ENCODE results near the gene ANKLE1.

Gene ANKLE1

GRCh38 chr19:17321655-17322489 lies 40.2 kb downstream of the ANKLE1 start:
- in situ Hi-C loops (cut with HindIII; ENCODE audit: low sequenced_read_pairs), result no loop called here
- DNase-seq (ENCODE audit: low read depth, low spot score), result no peak
- H3K4me3 ChIP-seq (ENCODE audit: low read depth, low read length), result no peak overlapping the region
- TF ChIP-seq CTCF (IDR thresholded peaks at IDR 0.05; ENCODE audit: low read depth, low read length), result no peak

- no peak for TF ChIP-seq CTCF (IDR thresholded peaks at IDR 0.05; ENCODE audit: low read depth, low read length)
- no peak for DNase-seq (ENCODE audit: low read depth, low spot score)
- in situ Hi-C loops (cut with HindIII; ENCODE audit: low sequenced_read_pairs), result no loop called here
- no peak overlapping the region for H3K4me3 ChIP-seq (ENCODE audit: low read depth, low read length)
Measured at GRCh38 chr19:17322854-17323253, 41.2 kb downstream of the ANKLE1 start.

GRCh38 chr19:17323300-17323963 lies 41.7 kb downstream of the ANKLE1 start:
- H3K4me3 ChIP-seq (ENCODE audit: low read depth, low read length), result no peak overlapping the region
- no peak for TF ChIP-seq CTCF (IDR thresholded peaks at IDR 0.05; ENCODE audit: low read depth, low read length)
- no peak for DNase-seq (ENCODE audit: low read depth, low spot score)
- in situ Hi-C loops (cut with HindIII; ENCODE audit: low sequenced_read_pairs), result no loop called here

- DNase-seq (ENCODE audit: low read depth, low spot score), result no peak
- H3K4me3 ChIP-seq (ENCODE audit: low read depth, low read length), result no peak overlapping the region
- no peak for TF ChIP-seq CTCF (IDR thresholded peaks at IDR 0.05; ENCODE audit: low read depth, low read length)
- in situ Hi-C loops (cut with HindIII; ENCODE audit: low sequenced_read_pairs), result no loop called here
Measured at GRCh38 chr19:17323964-17324332, 42.2 kb downstream of the ANKLE1 start.

- in situ Hi-C loops (cut with HindIII; ENCODE audit: low sequenced_read_pairs), result no loop called here
- no peak overlapping the region for H3K4me3 ChIP-seq (ENCODE audit: low read depth, low read length)
- no peak for DNase-seq (ENCODE audit: low read depth, low spot score)
- TF ChIP-seq CTCF (IDR thresholded peaks at IDR 0.05; ENCODE audit: low read depth, low read length), result no peak
Measured at GRCh38 chr19:17324357-17325114, 42.8 kb downstream of the ANKLE1 start.

GRCh38 chr19:17325133-17325532 lies 43.4 kb downstream of the ANKLE1 start:
- no peak for DNase-seq (ENCODE audit: low read depth, low spot score)
- in situ Hi-C loops (cut with HindIII; ENCODE audit: low sequenced_read_pairs), result no loop called here
- H3K4me3 ChIP-seq (ENCODE audit: low read depth, low read length), result no peak overlapping the region
- TF ChIP-seq CTCF (IDR thresholded peaks at IDR 0.05; ENCODE audit: low read depth, low read length), result no peak

All from astrocyte of the spinal cord (primary cell).